Esophagus muscularis mucosa (tissue), 4 donors: Measurements from ENCODE around the gene KDM6B. TPM values are rescaled to one million over a fixed set of nuclear protein-coding genes. Genes with fewer than 3 reads are reported as not detected.

Source experiments
- DNase-seq: peaks from one replicate; pipeline ENCODE4 v3.0.0-alpha.2; 2017; ENCODE audit errors: extremely low spot score
- H3K27ac ChIP-seq, 4 donors: fragments of 200-600 bp; sonication (generic); replicated peaks in 1 of 4; 1 replicate in 3 of 4; 2 replicates in 1 of 4; pipeline ENCODE4 v1.5.1; 2016 to 2019; ENCODE audit warnings: mild to moderate bottlenecking in 1 of 4
- H3K27me3 ChIP-seq, 4 donors: fragments of 200-600 bp; sonication (generic); one replicate each; pipeline versions ENCODE4 v1.5.1 to v1.6.0; 2016 to 2019
- H3K36me3 ChIP-seq, 4 donors: fragments of 200-600 bp; sonication (generic); one replicate each; pipeline ENCODE4 v1.5.1; 2016 to 2019
- H3K4me1 ChIP-seq, 4 donors: fragments of 200-600 bp; sonication (generic); one replicate each; pipeline ENCODE4 v1.5.1; 2016 to 2019
- H3K4me3 ChIP-seq, 4 donors: fragments of 200-600 bp; sonication (generic); 1 replicate in 2 of 4; 2 replicates in 2 of 4; pipeline ENCODE4 v1.5.1; 2016 to 2019; ENCODE audit warnings: mild to moderate bottlenecking in 4 of 4, moderate library complexity in 1 of 4
- H3K9me3 ChIP-seq, 4 donors: fragments of 200-600 bp; sonication (generic); 1 replicate in 3 of 4; 2 replicates in 1 of 4; pipeline ENCODE4 v1.5.1; 2016 to 2019
- EP300 ChIP-seq: sonication (generic); formaldehyde crosslinking; IDR thresholded peaks from one replicate; pipeline ENCODE4 v1.6.1; 2017; ENCODE audit warnings: antibody characterized with exemption
- POLR2A ChIP-seq: fragments of 450-650 bp; IDR thresholded peaks from one replicate; pipeline ENCODE4 v1.6.1; 2017; ENCODE audit warnings: antibody characterized with exemption, moderate library complexity, mild to moderate bottlenecking, low read depth
- POLR2AphosphoS5 ChIP-seq, 2 donors: sonication (generic); formaldehyde crosslinking; IDR thresholded peaks; one replicate each; pipeline ENCODE4 v1.6.1; 2017; ENCODE audit warnings: antibody characterized with exemption in 2 of 2
- WGBS: methylation state at CpG from one replicate; pipeline ENCODE4 v1.1.5; 2018; 5-methylcytosine and 5-hydroxymethylcytosine counted together
- intact Hi-C: fragments of 100-400 bp; cut with DNase I; formaldehyde crosslinking; loops from one replicate; pipeline ENCODE4 v1.15.1; 2023
- total RNA-seq, 4 donors: library from RNA; depleted of rRNA; stranded (reverse); fragments of >200 nt; gene quantifications; one replicate each; pipeline versions ENCODE4 v1.1.0 to v1.2.1, GENCODE V29; 2016
- TF ChIP-seq, protein P1 (sequence below), 3 experiments: fragments of 200-600 bp in 2 of 3; fragments of 450-650 bp in 1 of 3; sonication (generic) in 2 of 3; IDR thresholded peaks; one replicate each; pipeline ENCODE4 v1.5.1; 2017 to 2019; ENCODE audit warnings: antibody characterized with exemption in 3 of 3, mild to moderate bottlenecking in 2 of 3, moderate library complexity in 1 of 3

KDM6B gene
- total RNA-seq, 4 donors from 2014 or later, result 10.8 to 101 (median 15.1) TPM

DNA sequence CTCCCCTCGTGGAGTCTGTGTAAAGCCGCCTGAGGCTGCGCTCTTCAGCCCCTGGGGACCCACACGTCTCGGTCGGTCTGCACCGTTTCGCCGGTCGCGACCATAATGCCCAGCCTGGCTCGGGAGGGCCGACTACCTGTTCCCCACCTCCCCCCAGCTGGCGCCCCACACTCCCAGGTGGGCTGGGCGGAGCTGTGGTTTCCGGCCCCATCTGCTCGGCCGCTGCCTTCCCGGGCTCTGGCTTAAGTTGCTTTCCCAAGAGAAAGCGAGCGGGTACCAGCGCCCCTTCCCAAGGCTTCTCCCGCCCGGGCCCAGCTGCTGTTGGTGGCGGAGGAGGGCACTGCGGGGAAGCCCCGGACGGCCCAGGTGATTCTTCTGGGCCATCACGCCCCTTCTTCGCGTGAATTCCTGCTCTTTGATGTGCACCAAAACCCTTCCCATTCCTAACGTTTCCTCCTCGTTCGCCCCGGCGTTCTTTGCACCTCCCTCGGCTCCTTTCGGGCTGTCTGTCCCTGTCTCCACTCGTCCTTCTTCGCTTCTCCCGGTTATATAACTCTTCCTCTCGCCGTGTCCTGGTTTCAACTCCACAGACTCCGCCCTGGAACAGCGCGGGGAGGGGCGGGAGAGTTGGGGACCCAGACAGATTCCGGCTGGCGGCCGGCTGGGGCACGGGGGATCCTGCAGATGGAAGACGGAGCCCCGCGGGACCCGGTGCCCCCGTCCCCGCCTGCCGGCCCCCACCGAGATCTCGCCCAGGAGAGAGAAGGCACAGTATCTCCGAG is 2.0 kb downstream of the KDM6B start:
- Histone ChIP-seq H3K9me3 (no peaks in the 10 kb centered on the region), H3K27ac (peak overlapping the region; percentile 97 to 98 (median 98)), H3K36me3 (peaks cover 0 to 10% (median 5%) of the 10 kb centered on the region in 4 donors), H3K27me3 (no peaks in the 10 kb centered on the region), H3K4me3 (peak overlapping the region; percentile 62 to 94 (median 80)), H3K4me1 (peaks cover 47 to 64% (median 61%) of the 10 kb centered on the region in 4 donors)
- 1% methylated on average over 33 of the region's 61 CpGs for WGBS
- intact Hi-C loops, result loop anchor here (2.0 kb wide), 1 partner anchor 49 kb away; no protein-coding TSS in a partner anchor
- TF ChIP-seq POLR2A, result no peak
- TF ChIP-seq EP300, result no peak
- TF ChIP-seq POLR2AphosphoS5 (IDR thresholded peaks at IDR 0.05), result peak; percentile 53 to 82
- TF ChIP-seq, protein P1, sequence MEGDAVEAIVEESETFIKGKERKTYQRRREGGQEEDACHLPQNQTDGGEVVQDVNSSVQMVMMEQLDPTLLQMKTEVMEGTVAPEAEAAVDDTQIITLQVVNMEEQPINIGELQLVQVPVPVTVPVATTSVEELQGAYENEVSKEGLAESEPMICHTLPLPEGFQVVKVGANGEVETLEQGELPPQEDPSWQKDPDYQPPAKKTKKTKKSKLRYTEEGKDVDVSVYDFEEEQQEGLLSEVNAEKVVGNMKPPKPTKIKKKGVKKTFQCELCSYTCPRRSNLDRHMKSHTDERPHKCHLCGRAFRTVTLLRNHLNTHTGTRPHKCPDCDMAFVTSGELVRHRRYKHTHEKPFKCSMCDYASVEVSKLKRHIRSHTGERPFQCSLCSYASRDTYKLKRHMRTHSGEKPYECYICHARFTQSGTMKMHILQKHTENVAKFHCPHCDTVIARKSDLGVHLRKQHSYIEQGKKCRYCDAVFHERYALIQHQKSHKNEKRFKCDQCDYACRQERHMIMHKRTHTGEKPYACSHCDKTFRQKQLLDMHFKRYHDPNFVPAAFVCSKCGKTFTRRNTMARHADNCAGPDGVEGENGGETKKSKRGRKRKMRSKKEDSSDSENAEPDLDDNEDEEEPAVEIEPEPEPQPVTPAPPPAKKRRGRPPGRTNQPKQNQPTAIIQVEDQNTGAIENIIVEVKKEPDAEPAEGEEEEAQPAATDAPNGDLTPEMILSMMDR (IDR thresholded peaks at IDR 0.05), result no peak
- DNase-seq, result peak; percentile 96

DNA sequence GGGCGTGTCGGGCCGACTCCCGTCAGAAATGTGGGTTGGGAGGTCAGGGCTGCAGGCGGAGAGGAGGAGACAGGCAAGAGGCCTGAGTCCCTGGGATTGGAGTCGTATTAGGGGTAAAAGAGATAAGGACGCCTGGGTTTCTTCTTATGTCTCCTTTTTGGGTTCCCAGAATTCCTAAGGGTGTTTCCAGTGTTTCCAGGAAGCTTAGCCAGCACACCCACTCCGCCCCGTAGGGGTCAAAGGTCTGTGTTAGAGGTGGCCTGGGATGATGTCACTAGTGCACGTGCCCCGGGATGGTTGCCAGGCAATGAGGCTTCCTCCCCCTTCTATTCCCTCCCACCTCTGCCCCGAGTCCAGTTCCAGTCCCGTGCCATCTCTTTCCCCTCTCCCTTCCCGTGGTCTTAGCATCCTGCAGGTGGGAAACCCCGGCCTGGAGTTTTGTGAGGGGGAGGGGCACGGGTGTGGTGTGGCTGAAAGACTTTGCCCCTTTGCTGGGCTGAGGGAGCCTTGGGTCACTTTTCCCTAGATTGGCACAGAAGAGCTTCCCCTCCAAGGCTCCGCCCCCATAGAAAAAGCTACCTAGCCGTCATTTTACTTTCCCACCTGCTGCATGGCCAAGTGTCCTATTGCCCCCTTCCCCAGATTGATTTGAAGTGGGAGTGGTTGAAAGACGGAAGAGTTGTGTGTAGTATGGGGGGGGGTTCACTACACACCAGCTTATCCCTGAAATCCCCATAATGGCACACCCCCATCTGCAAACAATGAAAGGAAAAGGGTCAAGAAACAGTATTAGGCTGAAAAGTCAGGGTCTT is 2.8 kb downstream of the KDM6B start:
- DNase-seq, result peak; percentile 97
- peak overlapping the region; percentile 62 to 94 (median 80) for H3K4me3 ChIP-seq
- H3K27me3 ChIP-seq, result no peaks in the 10 kb centered on the region
- peaks cover 51 to 70% (median 68%) of the 10 kb centered on the region in 4 donors for H3K4me1 ChIP-seq
- under 1% methylated on average over 19 of the region's 19 CpGs for WGBS
- H3K27ac ChIP-seq, result peak overlapping the region; percentile 97 to 98 (median 98)
- peaks cover 0 to 10% (median 5%) of the 10 kb centered on the region in 4 donors for H3K36me3 ChIP-seq
- peak; percentile 17 for TF ChIP-seq EP300
- peak; percentile 26 to 78 for TF ChIP-seq POLR2AphosphoS5 (IDR thresholded peaks at IDR 0.05)
- TF ChIP-seq, protein P1 (IDR thresholded peaks at IDR 0.05), result no peak
- no peaks in the 10 kb centered on the region for H3K9me3 ChIP-seq
- intact Hi-C loops, result no loop called here

DNA sequence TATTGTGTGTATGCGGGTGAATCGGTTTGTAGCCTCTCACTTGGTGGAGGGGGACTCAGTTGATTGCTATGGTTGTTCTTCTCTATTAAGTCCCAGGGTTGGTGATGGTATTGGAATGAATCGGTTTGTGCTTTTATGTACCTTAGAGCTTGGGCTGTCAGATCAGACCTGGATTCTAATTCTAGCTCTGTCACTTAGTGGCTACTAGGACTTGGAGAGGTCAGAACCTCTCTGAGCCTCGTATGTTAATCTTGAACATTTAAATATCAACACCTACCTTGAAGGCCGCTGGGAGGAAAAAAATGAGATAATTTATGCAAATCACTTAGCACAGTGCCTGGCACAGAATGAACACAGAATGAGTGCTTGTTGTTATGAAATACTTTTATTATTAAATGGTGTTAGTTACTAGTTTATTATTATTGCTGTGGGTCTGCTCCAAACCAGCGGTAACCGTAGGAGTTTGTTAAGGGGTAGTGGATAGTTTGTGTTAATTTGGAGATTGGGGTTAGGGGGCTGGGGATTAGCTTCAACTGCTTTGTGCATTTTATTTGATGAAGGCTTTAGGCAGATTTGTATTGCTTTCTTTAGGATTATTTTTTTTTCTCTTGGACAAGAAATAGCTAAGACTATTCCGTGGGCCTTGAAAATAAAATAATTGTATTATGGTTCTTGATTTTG is 3.5 kb downstream of the KDM6B start:
- 17% methylated on average over 8 of the region's 8 CpGs for WGBS
- H3K36me3 ChIP-seq, result peaks cover 0 to 10% (median 5%) of the 10 kb centered on the region in 4 donors
- no peaks in the 10 kb centered on the region for H3K9me3 ChIP-seq
- peak overlapping the region; percentile 97 to 98 (median 98) for H3K27ac ChIP-seq
- H3K4me1 ChIP-seq, result peaks cover 51 to 72% (median 70%) of the 10 kb centered on the region in 4 donors
- H3K27me3 ChIP-seq, result no peaks in the 10 kb centered on the region
- no peak for TF ChIP-seq POLR2AphosphoS5 (IDR thresholded peaks at IDR 0.05)
- TF ChIP-seq POLR2A, result no peak
- no peak for TF ChIP-seq EP300
- TF ChIP-seq, protein P1 (IDR thresholded peaks at IDR 0.05), result no peak
- H3K4me3 ChIP-seq, result peak overlapping the region; percentile 20 to 94 (median 58)
- intact Hi-C loops, result no loop called here
- DNase-seq, result no peak

DNA sequence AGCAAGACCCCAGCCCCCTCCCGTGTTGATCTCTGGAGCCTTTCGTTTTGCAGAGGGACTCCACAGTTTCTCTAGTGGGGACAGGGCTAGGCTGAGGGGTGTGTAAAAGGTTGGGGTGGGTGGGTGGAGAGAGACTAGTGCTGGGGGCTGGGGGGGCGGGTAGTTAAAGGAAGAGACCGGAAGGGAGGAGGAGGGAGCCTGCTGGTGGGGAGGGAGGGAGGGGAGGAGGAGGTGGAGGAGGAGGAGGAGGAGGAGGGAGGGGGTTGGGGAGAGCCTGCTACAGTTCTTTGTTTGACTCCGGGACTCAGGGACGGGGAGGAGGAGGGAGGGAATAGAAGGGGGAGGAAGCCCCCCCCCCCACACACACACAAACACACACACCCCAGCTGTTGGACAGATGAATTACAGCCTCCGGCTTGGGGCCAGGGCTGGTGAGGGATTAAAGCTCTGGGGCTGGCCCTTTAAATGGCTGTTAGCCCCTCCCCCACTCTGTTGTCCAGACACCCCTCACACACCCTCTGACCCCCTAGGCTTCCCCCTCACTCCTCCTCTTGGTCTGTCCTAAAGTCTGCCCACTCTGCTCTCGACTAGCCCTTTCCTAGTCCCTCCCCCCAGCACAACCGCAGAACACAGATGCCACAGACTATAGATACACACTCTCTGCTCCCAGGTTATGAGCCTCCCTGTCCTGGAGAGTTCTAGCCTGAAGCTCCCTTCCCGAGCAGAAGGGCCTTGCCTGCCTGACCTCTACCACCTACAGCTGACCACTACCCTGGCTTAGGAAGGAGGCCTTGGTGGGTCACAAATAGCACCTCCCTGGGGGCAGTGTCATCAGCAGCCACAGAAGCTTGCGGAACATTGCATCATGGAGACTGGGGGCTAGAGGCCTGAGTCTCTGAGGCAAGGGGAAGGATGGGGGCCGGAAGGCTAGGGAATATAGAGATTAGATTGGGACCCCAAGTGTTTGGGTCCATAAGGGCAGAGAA is 4.4 kb downstream of the KDM6B start:
- intact Hi-C loops, result no loop called here
- Histone ChIP-seq H3K4me1 (peaks cover 48 to 75% (median 73%) of the 10 kb centered on the region in 4 donors), H3K9me3 (no peaks in the 10 kb centered on the region), H3K27ac (peak overlapping the region; percentile 97 to 98 (median 98)), H3K36me3 (peaks cover 0 to 10% (median 5%) of the 10 kb centered on the region in 4 donors), H3K27me3 (no peaks in the 10 kb centered on the region), H3K4me3 (peak overlapping the region; percentile 20 to 82 (median 31))
- TF ChIP-seq POLR2AphosphoS5 (IDR thresholded peaks at IDR 0.05) (no peak), EP300 (no peak), POLR2A (no peak)
- TF ChIP-seq, protein P1 (IDR thresholded peaks at IDR 0.05), result no peak
- 5% methylated on average over 8 of the region's 12 CpGs for WGBS
- no peak for DNase-seq
